ENCODE data around the gene TACR2.

GRCh38 chr10:69360485-69361302 is 56.0 kb downstream of the TACR2 start:
- TF ChIP-seq CTCF (conservative IDR thresholded peaks at IDR 0.05) (no peak), ZFX (IDR thresholded peaks at IDR 0.05) (no peak; the same call in 1 of the 2 replicates)

Measured in C4-2B (cell line).